Measurements from ENCODE around the gene CYP26C1.

DNA sequence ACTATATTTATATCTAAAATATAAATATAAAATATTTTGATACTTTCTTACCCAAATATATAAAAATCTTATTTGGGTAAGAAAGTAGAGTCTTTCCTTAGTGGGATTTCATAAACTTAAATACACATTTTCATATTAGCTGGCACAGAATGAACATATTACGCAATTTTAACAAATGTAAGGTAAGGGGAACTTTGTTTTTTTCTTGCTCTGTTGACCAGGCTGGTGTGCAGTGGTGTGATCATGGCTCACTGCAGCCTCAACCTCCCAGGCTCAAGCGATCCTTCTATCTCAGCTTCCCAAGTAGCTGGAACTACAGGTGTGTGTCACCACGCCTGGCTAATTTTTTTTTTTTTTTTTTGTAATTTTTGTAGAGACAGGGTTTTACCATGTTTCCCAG, 31.4 kb downstream of the CYP26C1 start:
- TF ChIP-seq, protein P1, sequence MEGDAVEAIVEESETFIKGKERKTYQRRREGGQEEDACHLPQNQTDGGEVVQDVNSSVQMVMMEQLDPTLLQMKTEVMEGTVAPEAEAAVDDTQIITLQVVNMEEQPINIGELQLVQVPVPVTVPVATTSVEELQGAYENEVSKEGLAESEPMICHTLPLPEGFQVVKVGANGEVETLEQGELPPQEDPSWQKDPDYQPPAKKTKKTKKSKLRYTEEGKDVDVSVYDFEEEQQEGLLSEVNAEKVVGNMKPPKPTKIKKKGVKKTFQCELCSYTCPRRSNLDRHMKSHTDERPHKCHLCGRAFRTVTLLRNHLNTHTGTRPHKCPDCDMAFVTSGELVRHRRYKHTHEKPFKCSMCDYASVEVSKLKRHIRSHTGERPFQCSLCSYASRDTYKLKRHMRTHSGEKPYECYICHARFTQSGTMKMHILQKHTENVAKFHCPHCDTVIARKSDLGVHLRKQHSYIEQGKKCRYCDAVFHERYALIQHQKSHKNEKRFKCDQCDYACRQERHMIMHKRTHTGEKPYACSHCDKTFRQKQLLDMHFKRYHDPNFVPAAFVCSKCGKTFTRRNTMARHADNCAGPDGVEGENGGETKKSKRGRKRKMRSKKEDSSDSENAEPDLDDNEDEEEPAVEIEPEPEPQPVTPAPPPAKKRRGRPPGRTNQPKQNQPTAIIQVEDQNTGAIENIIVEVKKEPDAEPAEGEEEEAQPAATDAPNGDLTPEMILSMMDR (conservative IDR thresholded peaks at IDR 0.05) = no peak
- no peak for TF ChIP-seq EZH2 (IDR thresholded peaks at IDR 0.05; ENCODE audit: low read depth)

Data from PC-9 (cell line).